Heart left ventricle (tissue), 16 donors: ENCODE data around the gene FAAP100. TPM values are rescaled to one million over a fixed set of nuclear protein-coding genes. Genes with fewer than 3 reads are reported as not detected.

ENCODE experiments used
- ATAC-seq, 4 donors: fragments of 200-7000 bp; cut with Tn5 transposase; one replicate each; pipeline ENCODE4 v1.9.1; 2020 to 2022; ENCODE audit warnings: moderate library complexity in 4 of 4, mild to moderate bottlenecking in 3 of 4, moderate number of reproducible peaks in 1 of 4
- DNase-seq, 5 donors: peaks; one replicate each; pipeline ENCODE4 v3.0.0-alpha.2; 2020
- H3K27ac ChIP-seq, 12 donors: fragments of 200-600 bp; sonication (generic) in 4 of 12; one replicate each; pipeline versions ENCODE4 v1.5.0 to v1.8.0; 2016 to 2022; ENCODE audit warnings: mild to moderate bottlenecking in 2 of 12
- H3K27me3 ChIP-seq, 9 donors: fragments of 200-600 bp; sonication (generic) in 2 of 9; one replicate each; pipeline versions ENCODE4 v1.5.1 to v1.8.0; 2016 to 2022; ENCODE audit warnings: mild to moderate bottlenecking in 3 of 9
- H3K36me3 ChIP-seq, 9 donors: fragments of 200-600 bp; sonication (generic) in 2 of 9; one replicate each; pipeline versions ENCODE4 v1.5.0 to v1.8.0; 2018 to 2022; ENCODE audit warnings: mild to moderate bottlenecking in 2 of 9
- H3K4me1 ChIP-seq, 12 donors: fragments of 200-600 bp; sonication (generic) in 4 of 12; one replicate each; pipeline versions ENCODE4 v1.5.0 to v1.8.0; 2016 to 2022; ENCODE audit warnings: mild to moderate bottlenecking in 3 of 12
- H3K4me3 ChIP-seq, 12 donors: fragments of 200-600 bp; sonication (generic) in 4 of 12; one replicate each; pipeline versions ENCODE4 v1.5.0 to v1.8.0; 2017 to 2022; ENCODE audit warnings: mild to moderate bottlenecking in 9 of 12, moderate library complexity in 4 of 12
- H3K9me3 ChIP-seq, 12 donors: fragments of 200-600 bp; sonication (generic) in 4 of 12; one replicate each; pipeline versions ENCODE4 v1.5.0 to v1.8.0; 2016 to 2022; ENCODE audit warnings: mild to moderate bottlenecking in 1 of 12
- POLR2A ChIP-seq, 2 donors: fragments of 450-650 bp; IDR thresholded peaks; one replicate each; pipeline ENCODE4 v1.6.1; 2017; ENCODE audit warnings: antibody characterized with exemption in 2 of 2, mild to moderate bottlenecking in 2 of 2, moderate library complexity in 2 of 2
- WGBS, 4 donors: extraction: QIAGEN DNeasy Blood & Tissue Kit in 2 of 4; methylation state at CpG; one replicate each; pipeline versions ENCODE4 v1.1.5 to v1.1.7; 2013 to 2018; 5-methylcytosine and 5-hydroxymethylcytosine counted together
- intact Hi-C, 10 donors: fragments of 100-400 bp; cut with DNase I; formaldehyde crosslinking; loops; one replicate each; pipeline versions ENCODE4 v1.11.1 to v1.14.2; 2022
- polyA plus RNA-seq, 2 donors: library from polyadenylated mRNA; stranded (reverse); fragments of 200-250 nt; gene quantifications; one replicate each; pipeline ENCODE4 v1.2.3, GENCODE V29; 2013
- total RNA-seq, 9 donors: library from RNA; depleted of rRNA in 2 of 9; stranded (reverse); fragments of >200 nt in 2 of 9; fragmentation: NEBNext Ultra II Directional in 3 of 9; extraction: Animal tissue kit (Norgen Biotek cat#: 25700) in 3 of 9; gene quantifications; one replicate each; pipeline versions ENCODE4 v1.1.0 to v1.2.4, GENCODE V29; 2016 to 2023
- TF ChIP-seq, protein P1 (sequence below), 12 donors: fragments of 200-600 bp; sonication (generic) in 4 of 12; IDR thresholded peaks; one replicate each; pipeline versions ENCODE4 v1.5.0 to v1.8.0; 2018 to 2022; ENCODE audit warnings: antibody characterized with exemption in 12 of 12, mild to moderate bottlenecking in 5 of 12
- donor health status: ischemic (EF 13 %, LVEDD 7.1; RV severe dilation, severe dysfunction).
- donor health status: healthy with polysubstance abuse.
- donor health status: DM: no; HTN: yes; CAD: no.
- donor health status: DM: no; HTN: no; CAD: no.
- donor health status: ischemic (EF 25% LVEDD 6.9; RV normal size, moderate dysfunction).
- donor health status: ischemic (EF 25% LVEDD 5.7; RV mildly dilated, moderate dysfunction).
- donor health status: healthy.
- donor health status: DM: yes; HTN: yes; CAD: no.
- donor health status: ischemic (EF 35%, LVEDD 5.7; RV mildly dilated, moderate dysfunction).
- donor health status: nonischemic (EF 11% LVEDD 7.7; RV severe dilation, severe dysfunction).
- donor health status: DM: yes; HTN: yes; CAD: no.
- donor health status: PGD.
- donor health status: ischemic (EF 29% LVEDD 5.4; RV normal size, mild dysfunction).
- donor health status: nonischemic (EF 23%, LVEDD 6.1; RV moderate dilation, normal function).

The FAAP100 gene
- total and polyA plus RNA-seq, 11 donors: 10.1 to 21.6 (median 16.6) TPM

DNA sequence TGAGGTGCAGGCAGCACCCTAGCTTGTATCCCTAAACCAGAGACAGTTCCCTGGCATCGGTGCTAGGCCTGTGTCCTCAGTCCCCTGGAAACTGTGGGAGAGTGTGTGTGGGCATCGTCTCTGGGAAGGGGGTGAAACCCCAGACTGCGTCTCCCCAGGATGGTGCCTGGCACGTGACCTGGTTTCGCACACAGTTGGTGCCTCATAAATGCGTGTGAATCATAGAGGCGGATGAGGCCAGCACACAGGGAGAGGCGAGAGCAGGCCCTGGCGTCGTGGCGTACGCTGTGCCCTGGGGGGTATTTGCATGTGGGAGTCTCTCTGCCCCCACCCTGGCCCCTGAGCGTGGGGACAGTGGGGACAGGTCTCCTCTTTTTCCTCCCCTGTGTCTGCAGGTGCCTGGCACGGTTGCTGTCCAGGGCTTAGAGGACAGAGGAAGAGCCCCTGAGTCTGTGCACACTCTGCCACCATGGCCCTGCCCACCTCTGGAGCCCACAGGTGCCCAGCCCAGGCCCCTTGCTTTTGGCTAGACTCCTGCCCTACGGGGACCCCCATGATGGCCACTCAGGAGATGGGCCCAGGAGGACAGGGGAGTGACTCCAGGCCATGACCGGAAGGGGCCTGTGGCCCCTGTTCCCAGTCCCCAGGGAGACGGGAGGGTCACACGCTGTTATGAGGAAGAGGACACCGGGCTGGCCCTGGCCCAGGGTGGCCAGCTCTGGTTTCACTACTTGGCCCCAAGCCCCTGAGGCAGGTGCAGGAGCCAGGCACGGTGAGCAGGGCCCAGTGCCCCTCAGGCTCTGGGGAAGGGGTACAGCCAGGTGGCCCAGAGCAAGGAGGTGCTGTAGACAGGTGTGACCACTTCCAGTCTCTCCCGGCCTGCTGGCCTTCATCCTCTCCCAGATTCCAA is 25.2 kb downstream of the FAAP100 start:
- TF ChIP-seq, protein P1, sequence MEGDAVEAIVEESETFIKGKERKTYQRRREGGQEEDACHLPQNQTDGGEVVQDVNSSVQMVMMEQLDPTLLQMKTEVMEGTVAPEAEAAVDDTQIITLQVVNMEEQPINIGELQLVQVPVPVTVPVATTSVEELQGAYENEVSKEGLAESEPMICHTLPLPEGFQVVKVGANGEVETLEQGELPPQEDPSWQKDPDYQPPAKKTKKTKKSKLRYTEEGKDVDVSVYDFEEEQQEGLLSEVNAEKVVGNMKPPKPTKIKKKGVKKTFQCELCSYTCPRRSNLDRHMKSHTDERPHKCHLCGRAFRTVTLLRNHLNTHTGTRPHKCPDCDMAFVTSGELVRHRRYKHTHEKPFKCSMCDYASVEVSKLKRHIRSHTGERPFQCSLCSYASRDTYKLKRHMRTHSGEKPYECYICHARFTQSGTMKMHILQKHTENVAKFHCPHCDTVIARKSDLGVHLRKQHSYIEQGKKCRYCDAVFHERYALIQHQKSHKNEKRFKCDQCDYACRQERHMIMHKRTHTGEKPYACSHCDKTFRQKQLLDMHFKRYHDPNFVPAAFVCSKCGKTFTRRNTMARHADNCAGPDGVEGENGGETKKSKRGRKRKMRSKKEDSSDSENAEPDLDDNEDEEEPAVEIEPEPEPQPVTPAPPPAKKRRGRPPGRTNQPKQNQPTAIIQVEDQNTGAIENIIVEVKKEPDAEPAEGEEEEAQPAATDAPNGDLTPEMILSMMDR (IDR thresholded peaks at IDR 0.05): no peak
- no peak for TF ChIP-seq POLR2A (IDR thresholded peaks at IDR 0.05)
- WGBS, 4 donors: 83 to 91% (median 86%) methylated on average over 16 to 21 of the region's 21 CpGs
- ATAC-seq (no peak), DNase-seq (peak in 1 of 5 donors; percentile 53)
- peaks cover 4 to 58% (median 13%) of the 10 kb centered on the region in 9 donors for H3K27me3 ChIP-seq
- H3K4me3 ChIP-seq: no peak overlapping the region
- H3K36me3 ChIP-seq: no peaks in the 10 kb centered on the region
- peaks cover 0 to 15% (median 0%) of the 10 kb centered on the region in 12 donors for H3K4me1 ChIP-seq
- no peak overlapping the region for H3K27ac ChIP-seq
- intact Hi-C loops: no loop called here
- no peaks in the 10 kb centered on the region for H3K9me3 ChIP-seq

- WGBS, 4 donors: 77 to 90% (median 84%) methylated on average over 7 to 8 of the region's 8 CpGs
- no peaks in the 10 kb centered on the region for H3K9me3 ChIP-seq
- TF ChIP-seq, protein P1 (IDR thresholded peaks at IDR 0.05): no peak
- no peak for TF ChIP-seq POLR2A (IDR thresholded peaks at IDR 0.05)
- H3K4me3 ChIP-seq: no peak overlapping the region
- H3K4me1 ChIP-seq: peaks cover 0 to 19% (median 2%) of the 10 kb centered on the region in 12 donors
- no peak for ATAC-seq
- no peak overlapping the region for H3K27ac ChIP-seq
- peaks cover 4 to 57% (median 13%) of the 10 kb centered on the region in 9 donors for H3K27me3 ChIP-seq
- no peaks in the 10 kb centered on the region for H3K36me3 ChIP-seq
- DNase-seq: peak in 1 of 5 donors; percentile 24
- intact Hi-C loops: loop anchor here in 1 of 10 donors (5.0 kb wide), 1 partner anchor 77 kb away; no protein-coding TSS in a partner anchor
These were observed 27.3 kb downstream of the FAAP100 start for GRCh38 chr17:81524865-81525159.

GRCh38 chr17:81524039-81524864 is 27.9 kb downstream of the FAAP100 start:
- ATAC-seq (no peak), DNase-seq (peak in 2 of 5 donors; percentile 26 to 57)
- WGBS, 4 donors: 77 to 80% (median 78%) methylated on average over 8 to 18 of the region's 18 CpGs
- no peaks in the 10 kb centered on the region for H3K36me3 ChIP-seq
- no peak overlapping the region for H3K27ac ChIP-seq
- H3K27me3 ChIP-seq: peaks cover 4 to 52% (median 13%) of the 10 kb centered on the region in 9 donors
- intact Hi-C loops: loop anchor here in 1 of 10 donors (5.0 kb wide), 1 partner anchor 78 kb away; no protein-coding TSS in a partner anchor
- no peak overlapping the region for H3K4me3 ChIP-seq
- TF ChIP-seq POLR2A (IDR thresholded peaks at IDR 0.05): no peak
- TF ChIP-seq, protein P1 (IDR thresholded peaks at IDR 0.05): no peak
- H3K9me3 ChIP-seq: no peaks in the 10 kb centered on the region
- H3K4me1 ChIP-seq: peaks cover 2 to 24% (median 7%) of the 10 kb centered on the region in 12 donors
